Epithelial cell of prostate (primary cell): ENCODE measurements around the gene LACC1.

Source experiments
- DNase-seq: peaks from one replicate; pipeline ENCODE4 v3.0.0-alpha.2; 2011; ENCODE audit warnings: low read depth, low spot score
- H3K27ac ChIP-seq: fragments of 450-650 bp; 2 replicates; pipeline ENCODE4 v1.5.1; 2017; ENCODE audit warnings: mild to moderate bottlenecking

Gene LACC1

GRCh38 chr13:43879755-43880181 lies at the start of gene LACC1:
Gene LACC1 (plus strand): TSS chr13:43879904. CDS start chr13:43880986, 1,082 bp downstream.
- DNase-seq: no peak
- H3K27ac ChIP-seq: peak within 1 kb of the TSS; percentile 83

GRCh38 chr13:43830497-43830881 lies 49.2 kb upstream of the LACC1 start:
- DNase-seq: peak; percentile 8
- peak overlapping the region; percentile 1 for H3K27ac ChIP-seq

GRCh38 chr13:43831088-43831487 lies 48.6 kb upstream of the LACC1 start:
- DNase-seq: no peak
- H3K27ac ChIP-seq: peak overlapping the region; percentile 1

GRCh38 chr13:43835701-43836100 lies 44.0 kb upstream of the LACC1 start:
- H3K27ac ChIP-seq: no peak overlapping the region
- no peak for DNase-seq

GRCh38 chr13:43838909-43839308 lies 40.8 kb upstream of the LACC1 start:
- no peak for DNase-seq
- no peak overlapping the region for H3K27ac ChIP-seq

GRCh38 chr13:43846496-43847158 lies 33.1 kb upstream of the LACC1 start:
- H3K27ac ChIP-seq: no peak overlapping the region
- no peak for DNase-seq

GRCh38 chr13:43848001-43848649 lies 31.6 kb upstream of the LACC1 start:
- DNase-seq: no peak
- no peak overlapping the region for H3K27ac ChIP-seq

- DNase-seq: no peak
- no peak overlapping the region for H3K27ac ChIP-seq
These were observed 28.8 kb upstream of the LACC1 start for GRCh38 chr13:43850873-43851272.

- no peak for DNase-seq
These were observed 26.7 kb upstream of the LACC1 start for GRCh38 chr13:43852923-43853404.

GRCh38 chr13:43861863-43862262 lies 17.8 kb upstream of the LACC1 start:
- DNase-seq: no peak
- H3K27ac ChIP-seq: no peak overlapping the region

More at GRCh38 chr13:43852923-43853404, 26.7 kb upstream of the LACC1 start:
- no peak overlapping the region for H3K27ac ChIP-seq

- no peak for DNase-seq
- H3K27ac ChIP-seq: peak overlapping the region; percentile 81
These were observed 14.8 kb upstream of the LACC1 start for GRCh38 chr13:43864921-43865320.

GRCh38 chr13:43865892-43866291 lies 13.8 kb upstream of the LACC1 start:
- peak overlapping the region; percentile 81 for H3K27ac ChIP-seq
- DNase-seq: no peak

GRCh38 chr13:43872181-43872580 lies 7.5 kb upstream of the LACC1 start:
- no peak for DNase-seq
- H3K27ac ChIP-seq: no peak overlapping the region

- no peak overlapping the region for H3K27ac ChIP-seq
- DNase-seq: no peak
These were observed 5.1 kb upstream of the LACC1 start for GRCh38 chr13:43874504-43875092.

- DNase-seq: no peak
- no peak overlapping the region for H3K27ac ChIP-seq
These were observed 3.3 kb upstream of the LACC1 start for GRCh38 chr13:43876366-43876765.

- no peak overlapping the region for H3K27ac ChIP-seq
- DNase-seq: no peak
These were observed 2.4 kb upstream of the LACC1 start for GRCh38 chr13:43877326-43877725.

GRCh38 chr13:43877766-43878165 lies 1.9 kb upstream of the LACC1 start:
- DNase-seq: no peak
- H3K27ac ChIP-seq: no peak overlapping the region

GRCh38 chr13:43878892-43879754 lies 581 bp upstream of the LACC1 start, which contains the start of gene CCDC122:
Gene CCDC122 (minus strand): TSS chr13:43879740. CDS start chr13:43869376, 10,364 bp downstream.
- DNase-seq: peak; percentile 40

GRCh38 chr13:43880214-43880855 lies 631 bp downstream of the LACC1 start:
- no peak for DNase-seq
- H3K27ac ChIP-seq: peak overlapping the region; percentile 83

More at GRCh38 chr13:43878892-43879754, 581 bp upstream of the LACC1 start, which contains the start of gene CCDC122:
- H3K27ac ChIP-seq: peak within 1 kb of the TSS; percentile 83

GRCh38 chr13:43880926-43881325 lies 1.2 kb downstream of the LACC1 start:
- H3K27ac ChIP-seq: no peak overlapping the region
- DNase-seq: no peak
